RWPE1 (cell line): ENCODE results near the gene PAX5.

Experiments used
- CTCF ChIA-PET: fragments of 350-600 bp; sonication (Branson Sonifier 250); formaldehyde crosslinking; extraction: SDS; loops from one replicate; lab custom pipeline; 2021; lab: Yijun Ruan, JAX
- POLR2A ChIA-PET: fragments of 400-600 bp; formaldehyde crosslinking; extraction: SDS; loops from one replicate; lab custom pipeline; 2020; ENCODE audit warnings: antibody characterized with exemption; ENCODE audit not compliant: low non-redundant PET; lab: Yijun Ruan, JAX
- DNase-seq: peaks from one replicate; pipeline ENCODE4 v3.0.0; 2012; ENCODE audit warnings: low spot score
- H3K27ac ChIP-seq: fragments of 450-650 bp; 2 replicates; pipeline ENCODE4 v1.5.1; 2017
- CTCF ChIP-seq: fragments of 450-650 bp; conservative IDR thresholded peaks from 2 replicates; pipeline ENCODE4 v1.5.1; 2017; ENCODE audit warnings: low read depth, mild to moderate bottlenecking

Gene PAX5

GRCh38 chr9:36833954-36834353, 200.1 kb downstream of the PAX5 start:
- no peak overlapping the region for H3K27ac ChIP-seq
- no peak for DNase-seq
- no peak for TF ChIP-seq CTCF
- POLR2A ChIA-PET, result no interaction called here
- CTCF ChIA-PET, result no interaction called here

GRCh38 chr9:36832164-36832795, 201.8 kb downstream of the PAX5 start:
- H3K27ac ChIP-seq, result no peak overlapping the region
- DNase-seq, result no peak
- POLR2A ChIA-PET, result no interaction called here
- TF ChIP-seq CTCF, result no peak
- CTCF ChIA-PET, result interaction anchor here (0.6 kb wide), 1 partner anchor 1446 kb away, joined by 3 read pairs; no protein-coding TSS in a partner anchor

GRCh38 chr9:36831381-36832161, 202.5 kb downstream of the PAX5 start:
- POLR2A ChIA-PET, result no interaction called here
- CTCF ChIA-PET, result interaction anchor here (0.6 kb wide), 1 partner anchor 1447 kb away, joined by 3 read pairs; no protein-coding TSS in a partner anchor
- TF ChIP-seq CTCF, result no peak
- no peak for DNase-seq
- no peak overlapping the region for H3K27ac ChIP-seq

GRCh38 chr9:36828611-36829013, 205.5 kb downstream of the PAX5 start:
- no peak for DNase-seq
- H3K27ac ChIP-seq, result no peak overlapping the region
- POLR2A ChIA-PET, result no interaction called here
- CTCF ChIA-PET, result no interaction called here
- no peak for TF ChIP-seq CTCF

GRCh38 chr9:36827593-36827992, 206.5 kb downstream of the PAX5 start:
- CTCF ChIA-PET, result no interaction called here
- TF ChIP-seq CTCF, result no peak
- no peak overlapping the region for H3K27ac ChIP-seq
- no peak for DNase-seq
- POLR2A ChIA-PET, result no interaction called here

GRCh38 chr9:36826581-36826980, 207.5 kb downstream of the PAX5 start:
- CTCF ChIA-PET, result no interaction called here
- no peak for DNase-seq
- no peak overlapping the region for H3K27ac ChIP-seq
- TF ChIP-seq CTCF, result no peak
- POLR2A ChIA-PET, result no interaction called here
